ENCODE results near the gene HS6ST3.
A peak's percentile ranks its signal among the peaks of the same experiment; 100 is the strongest.

HS6ST3 gene

DNA sequence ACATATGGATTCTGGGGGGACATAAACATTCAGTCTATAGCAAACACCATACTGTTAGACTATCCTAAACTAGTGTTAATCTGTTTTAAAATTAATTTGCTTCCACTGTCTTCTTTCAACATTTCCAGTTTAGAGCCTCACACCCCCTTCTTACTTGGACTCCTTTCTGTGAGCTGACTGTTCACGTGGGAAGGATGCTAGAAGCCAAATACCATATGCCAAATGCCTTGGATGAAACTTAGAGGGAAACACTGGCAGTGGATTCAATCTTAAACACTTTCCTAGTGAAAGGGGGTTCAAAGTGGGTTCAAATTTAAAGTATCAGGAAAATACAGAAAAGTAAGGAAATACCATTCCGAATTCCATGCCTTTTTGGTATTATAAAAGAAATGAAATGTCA lies 113.6 kb downstream of the HS6ST3 start:
- no peak for DNase-seq

DNA sequence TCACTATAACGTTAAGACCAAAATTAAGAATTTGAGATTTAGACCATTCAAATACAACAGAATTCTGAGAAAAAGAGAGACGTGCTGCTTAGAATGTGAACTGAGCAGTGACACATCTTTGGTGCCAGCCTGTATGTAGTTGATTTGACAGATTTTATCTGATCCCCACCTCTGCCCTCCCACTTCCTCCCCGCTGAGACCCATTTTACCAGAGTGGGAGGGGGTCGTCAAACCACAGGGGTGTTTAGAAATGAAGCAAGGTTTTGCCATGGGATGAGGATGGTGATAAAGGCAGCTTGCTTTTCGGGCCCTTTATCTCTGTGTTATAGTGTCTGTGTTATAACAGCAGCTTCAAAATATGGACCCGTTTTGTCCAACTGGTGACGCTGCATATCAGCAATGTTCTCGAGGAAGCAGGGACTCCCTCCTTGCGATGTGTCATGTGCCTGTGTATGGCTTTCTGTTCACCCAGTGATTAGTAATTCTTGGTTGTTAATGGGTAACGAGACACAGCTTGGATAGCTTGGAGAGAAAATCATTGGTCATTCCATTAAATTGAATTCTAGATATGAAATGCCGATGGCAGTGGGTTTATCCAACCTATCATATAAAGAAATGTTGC lies 125.0 kb downstream of the HS6ST3 start:
- DNase-seq, result no peak

DNA sequence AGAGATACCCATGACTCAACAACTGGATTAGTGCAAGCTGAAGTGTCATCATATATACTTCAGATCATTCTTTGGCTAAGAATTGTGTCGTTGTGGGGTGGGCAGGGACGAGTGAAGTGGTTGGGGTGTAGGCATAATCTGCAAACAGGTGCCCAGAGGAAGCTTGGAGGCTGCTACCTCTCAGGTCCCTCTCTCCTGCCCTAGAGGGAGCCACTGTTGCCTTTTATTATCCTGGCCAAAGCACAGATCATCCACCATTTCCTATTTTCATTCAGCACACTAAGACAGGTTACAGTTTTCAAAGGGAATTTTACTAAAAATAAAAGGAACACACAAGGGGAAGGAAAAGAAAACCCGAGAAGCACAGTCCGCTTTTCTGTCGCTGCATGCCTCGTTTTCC lies 126.6 kb downstream of the HS6ST3 start:
- no peak for DNase-seq

DNA sequence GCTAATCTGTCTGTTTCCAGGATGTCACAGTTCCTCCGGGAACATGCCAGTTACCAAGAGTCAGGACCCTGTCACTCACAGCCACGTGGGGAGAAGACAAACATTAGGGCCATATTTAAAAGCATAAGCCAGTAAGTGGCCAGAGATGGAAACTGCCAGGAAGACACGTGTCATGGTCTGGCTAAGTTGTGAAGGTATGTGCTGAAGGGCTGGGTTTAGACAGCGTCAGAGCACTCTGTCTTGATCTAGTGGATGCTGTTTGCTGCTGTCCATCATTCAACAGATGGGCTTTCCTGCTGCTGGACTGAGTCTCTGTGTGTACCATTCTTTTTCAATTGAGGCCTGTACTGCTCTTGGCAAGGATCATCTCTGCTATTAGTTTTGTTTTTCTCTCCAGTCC lies 128.6 kb downstream of the HS6ST3 start:
- DNase-seq, result no peak

DNA sequence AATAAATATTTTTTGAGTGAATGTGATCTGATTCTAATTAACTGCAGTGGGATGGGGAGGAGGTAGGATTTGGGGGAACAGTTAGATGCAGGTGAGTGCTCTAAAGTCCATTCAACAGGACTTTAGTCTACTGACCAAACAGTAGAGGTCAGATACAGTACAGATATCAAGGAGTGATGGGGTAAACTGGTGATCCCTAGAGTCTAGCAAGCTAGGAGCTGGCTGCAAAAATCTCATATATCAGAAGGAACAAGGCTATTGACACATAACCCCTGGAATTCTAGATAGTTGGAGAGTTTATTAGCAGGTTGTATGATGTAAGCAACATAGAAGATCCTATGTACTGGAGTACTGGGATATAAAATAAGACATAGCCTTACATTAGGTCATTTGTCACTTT lies 131.6 kb downstream of the HS6ST3 start:
- DNase-seq, result no peak

DNA sequence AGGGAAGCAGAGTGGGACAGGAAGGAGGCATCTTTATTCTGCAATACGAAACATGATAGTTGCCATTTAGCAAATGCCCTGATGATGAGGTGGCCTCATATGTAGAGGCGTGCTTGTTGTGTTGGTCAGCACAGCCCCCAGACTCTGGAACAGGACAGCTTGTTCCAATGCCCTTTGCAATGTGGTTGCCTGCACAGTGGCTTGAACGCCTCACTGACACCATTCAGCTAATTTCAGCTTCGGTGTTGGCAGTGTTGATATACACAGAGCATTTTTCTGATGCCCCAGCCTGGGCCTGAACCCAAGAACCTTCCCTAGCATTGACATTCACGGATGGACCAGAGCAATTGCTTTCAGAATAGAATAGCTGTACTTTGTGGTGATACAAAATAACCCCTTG lies 133.3 kb downstream of the HS6ST3 start:
- no peak for DNase-seq

DNA sequence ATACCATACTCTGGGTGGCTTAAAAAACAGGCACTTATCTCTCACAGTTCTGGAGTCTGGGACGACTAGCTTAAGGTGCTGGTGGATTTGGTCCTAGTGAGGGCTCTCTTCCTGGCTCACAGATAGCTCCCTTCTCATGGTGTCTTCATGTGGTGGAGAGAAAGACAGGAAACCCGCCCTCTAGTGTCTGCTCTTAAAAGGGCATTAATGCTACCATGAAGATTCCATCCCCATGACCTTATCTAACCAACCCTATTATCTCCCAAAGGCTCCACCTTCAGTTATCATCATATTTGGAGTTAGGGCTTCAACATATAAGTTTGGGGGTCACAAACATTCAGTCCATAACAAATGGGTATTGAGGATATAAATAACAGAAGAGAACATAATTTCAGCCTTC lies 139.4 kb downstream of the HS6ST3 start:
- DNase-seq, result peak in 1 of 2 experiments; percentile 6

DNA sequence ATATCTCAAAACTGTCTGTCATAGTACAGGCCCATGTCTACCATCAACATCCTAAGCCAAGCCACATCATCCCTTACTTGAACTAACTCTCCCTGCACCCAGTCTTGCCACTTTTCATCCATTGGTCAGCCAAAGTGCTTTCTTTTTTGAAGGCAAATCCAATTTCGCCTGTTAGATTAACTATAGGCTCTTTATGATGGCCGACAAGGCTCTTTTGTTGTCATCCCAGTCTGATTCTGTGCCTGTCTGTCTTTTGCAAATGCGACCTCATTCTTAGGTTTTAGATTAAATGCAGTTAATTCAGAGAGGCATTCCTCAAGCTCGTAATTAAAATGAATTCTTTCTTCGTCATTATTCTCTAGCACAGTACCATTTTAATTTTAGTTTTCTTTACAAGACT lies 148.3 kb downstream of the HS6ST3 start:
- DNase-seq, result no peak

DNA sequence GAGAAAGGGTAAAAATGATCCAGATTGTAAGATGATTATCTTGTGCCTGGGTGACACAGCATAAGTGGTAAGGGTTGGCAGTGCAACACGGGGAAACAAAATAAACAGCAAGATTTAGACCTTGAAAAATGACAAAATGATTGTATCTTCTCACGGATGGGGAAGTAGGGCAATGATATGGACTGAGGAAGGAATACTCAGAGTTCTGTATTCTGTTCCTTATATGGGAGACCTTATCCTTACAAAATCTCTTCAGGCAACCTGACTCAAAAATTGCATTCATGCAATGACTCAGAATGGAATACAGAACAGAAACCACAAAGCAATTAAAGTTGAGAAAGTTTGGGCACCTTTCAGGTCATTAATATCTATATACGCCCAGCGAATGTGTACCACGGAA lies 149.0 kb downstream of the HS6ST3 start:
- no peak for DNase-seq

DNA sequence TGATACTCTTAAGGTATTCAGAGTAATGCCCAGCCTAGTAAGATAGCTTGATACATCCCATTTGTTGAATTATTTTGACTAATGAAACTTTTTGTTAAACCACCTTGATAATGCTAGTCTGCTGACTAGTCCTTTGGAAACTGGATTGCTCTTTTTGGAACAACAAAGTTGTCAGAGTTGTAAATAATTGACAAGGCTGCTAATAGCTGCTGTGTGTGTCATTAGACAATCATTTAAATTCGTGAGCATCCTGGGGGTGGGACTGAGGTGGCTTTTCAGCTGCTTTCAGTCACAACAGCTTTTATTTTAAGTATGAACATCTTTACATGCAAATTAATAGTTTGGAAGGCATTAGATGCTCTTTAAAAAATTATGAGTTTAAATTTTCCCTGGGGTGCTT lies 153.5 kb downstream of the HS6ST3 start:
- no peak for DNase-seq

DNA sequence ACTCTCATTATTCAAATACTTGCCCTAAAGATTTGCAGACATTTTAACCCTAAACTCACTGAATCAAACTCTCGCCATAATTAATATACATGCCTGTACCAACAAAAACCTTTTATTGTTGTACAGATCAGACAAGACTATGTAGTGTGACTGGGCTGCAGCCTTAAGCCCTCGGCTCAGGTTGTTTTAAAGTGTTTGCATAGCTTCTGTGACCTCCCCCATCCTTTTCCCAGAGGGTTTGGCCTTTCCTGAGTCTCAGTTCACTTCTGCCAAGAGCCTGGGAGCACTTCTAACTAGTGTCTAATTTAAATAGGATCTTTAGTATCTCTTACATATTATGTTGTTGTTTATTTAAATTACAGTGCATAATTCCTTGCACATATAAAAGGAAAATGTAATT lies 158.2 kb downstream of the HS6ST3 start:
- DNase-seq, result no peak

DNA sequence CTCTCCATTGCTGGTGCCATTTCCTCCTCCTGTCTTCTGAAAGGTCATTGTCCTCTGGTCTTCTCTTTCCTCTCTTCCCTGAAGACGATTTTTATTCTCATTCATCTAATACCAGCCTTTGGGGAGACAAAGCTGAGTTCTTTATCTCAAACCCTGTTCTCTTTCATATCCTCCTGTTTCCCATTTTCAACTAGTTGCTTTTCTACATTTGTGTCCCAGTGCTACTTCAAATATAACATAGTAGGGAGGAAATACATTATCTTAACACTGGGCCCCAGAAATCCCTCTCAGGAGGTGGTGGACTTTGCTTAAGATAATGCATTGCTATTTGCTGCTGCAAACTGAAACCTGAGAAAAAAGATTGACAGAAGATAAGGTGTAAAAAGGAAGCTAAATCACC lies 159.1 kb downstream of the HS6ST3 start:
- no peak for DNase-seq

DNA sequence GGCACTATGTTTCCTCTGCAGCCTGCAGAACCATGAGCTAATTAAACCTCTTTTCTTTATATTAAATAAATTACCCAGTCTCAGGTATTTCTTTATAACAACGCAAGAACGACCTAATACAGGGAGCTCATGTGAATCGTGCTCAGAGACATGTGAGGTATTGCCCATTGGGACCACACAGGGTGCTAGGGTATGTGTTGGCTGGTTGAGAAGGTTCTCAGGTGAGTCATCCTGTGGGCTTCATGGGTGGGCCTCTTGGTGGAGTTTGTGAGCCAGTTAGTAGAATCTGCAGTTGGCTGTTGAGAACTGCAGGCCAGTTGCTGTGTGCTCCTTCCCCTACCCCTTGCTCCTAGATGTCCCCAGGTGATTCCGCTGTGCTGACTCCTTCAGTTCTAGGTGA lies 163.0 kb downstream of the HS6ST3 start:
- no peak for DNase-seq

DNA sequence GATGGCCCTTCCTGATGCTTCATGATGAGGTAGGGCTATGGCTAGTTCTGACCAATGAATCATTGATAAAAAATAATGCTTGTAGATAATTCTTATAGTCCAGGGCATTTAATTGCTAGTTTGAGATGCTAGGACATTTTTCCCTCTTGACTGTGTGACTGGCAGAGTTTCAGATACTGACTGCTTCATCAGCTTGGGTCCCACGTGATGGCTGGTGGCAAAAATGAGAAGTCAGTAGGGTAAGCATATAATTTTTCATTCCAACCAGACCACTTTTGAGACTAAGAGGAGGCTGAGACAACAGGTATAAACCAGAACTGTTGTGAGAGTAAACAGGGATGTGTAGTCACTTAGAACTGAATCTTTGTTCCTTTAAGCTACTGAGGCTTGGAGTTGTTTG lies 183.3 kb downstream of the HS6ST3 start:
- DNase-seq, result no peak

DNA sequence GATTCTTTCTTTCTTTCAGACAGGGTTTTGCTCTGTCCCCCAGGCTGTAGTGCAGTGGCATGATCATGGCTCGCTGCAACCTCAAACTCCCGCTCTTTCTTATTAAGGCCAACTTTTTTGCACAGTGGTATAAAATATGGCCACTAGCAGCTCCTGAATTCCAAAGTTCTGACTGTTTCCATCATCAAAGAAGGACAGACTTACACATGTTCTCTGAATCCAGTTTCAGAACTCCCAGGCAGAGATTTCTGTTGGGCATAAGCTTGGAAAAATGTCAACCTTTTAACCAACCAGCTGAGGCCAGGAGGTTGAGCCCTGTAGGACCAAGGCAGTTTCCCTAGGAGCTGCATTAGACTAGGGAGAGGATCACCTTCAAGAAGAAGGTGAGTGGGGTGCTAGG lies 184.1 kb downstream of the HS6ST3 start:
- no peak for DNase-seq

DNA sequence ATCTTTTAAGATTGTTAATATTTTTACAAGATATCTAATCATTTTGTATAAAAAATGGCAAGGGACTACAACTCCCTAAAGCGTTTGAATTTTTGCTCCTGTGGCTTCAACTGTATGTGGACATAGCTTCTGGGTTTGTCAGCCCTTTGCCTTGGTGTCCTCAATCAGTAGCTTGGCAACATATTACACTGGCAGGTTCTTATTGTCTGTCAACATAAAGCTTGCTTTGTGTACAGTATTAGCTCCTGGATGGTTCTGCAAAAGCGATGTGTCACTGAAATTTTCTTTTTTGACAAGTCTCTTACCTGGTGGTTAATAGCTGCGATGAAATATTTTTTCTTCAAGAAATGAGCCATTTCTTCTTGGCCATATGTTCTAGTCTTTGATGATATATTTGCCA lies 190.0 kb downstream of the HS6ST3 start:
- no peak for DNase-seq

DNA sequence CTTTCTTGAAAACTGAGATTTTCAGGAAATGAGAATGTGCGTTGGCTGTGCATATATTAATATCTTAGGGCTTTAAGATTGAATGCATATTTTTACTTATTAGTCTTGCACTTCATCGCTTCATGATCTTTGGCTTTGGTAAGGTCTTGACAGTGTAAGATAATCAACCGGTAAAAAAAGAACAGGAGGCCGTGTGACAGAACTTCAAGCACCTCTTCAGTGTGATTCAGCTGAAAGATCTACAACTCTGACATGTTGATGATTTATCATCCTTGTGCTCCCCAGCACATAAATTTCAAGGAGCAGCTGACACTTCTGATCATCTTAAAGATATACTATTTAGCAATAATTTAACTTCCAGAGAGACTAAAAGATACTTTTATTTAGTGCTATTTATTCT lies 195.1 kb downstream of the HS6ST3 start:
- peak in 1 of 2 experiments; percentile 73 for DNase-seq

DNA sequence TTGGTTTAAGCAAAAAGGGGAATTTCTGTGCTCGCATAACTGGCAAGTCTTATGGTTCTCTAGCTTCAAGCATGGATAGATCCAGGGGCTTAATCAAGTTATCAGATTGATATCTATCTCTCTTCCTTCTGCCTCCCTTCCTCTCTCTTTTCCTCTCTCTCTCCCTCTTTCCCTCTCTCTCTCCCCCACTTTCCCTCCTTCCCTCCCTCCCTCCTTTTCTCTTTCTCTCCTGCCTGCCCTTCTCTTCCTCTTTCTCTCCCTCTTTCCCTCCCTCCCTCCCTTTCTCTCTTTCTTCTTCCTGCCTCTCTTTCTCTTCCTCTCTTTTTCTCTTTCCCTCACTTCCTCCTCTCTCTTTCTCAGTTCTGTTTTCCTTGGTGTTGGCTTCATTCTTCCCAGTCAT lies 195.8 kb downstream of the HS6ST3 start:
- no peak for DNase-seq

DNA sequence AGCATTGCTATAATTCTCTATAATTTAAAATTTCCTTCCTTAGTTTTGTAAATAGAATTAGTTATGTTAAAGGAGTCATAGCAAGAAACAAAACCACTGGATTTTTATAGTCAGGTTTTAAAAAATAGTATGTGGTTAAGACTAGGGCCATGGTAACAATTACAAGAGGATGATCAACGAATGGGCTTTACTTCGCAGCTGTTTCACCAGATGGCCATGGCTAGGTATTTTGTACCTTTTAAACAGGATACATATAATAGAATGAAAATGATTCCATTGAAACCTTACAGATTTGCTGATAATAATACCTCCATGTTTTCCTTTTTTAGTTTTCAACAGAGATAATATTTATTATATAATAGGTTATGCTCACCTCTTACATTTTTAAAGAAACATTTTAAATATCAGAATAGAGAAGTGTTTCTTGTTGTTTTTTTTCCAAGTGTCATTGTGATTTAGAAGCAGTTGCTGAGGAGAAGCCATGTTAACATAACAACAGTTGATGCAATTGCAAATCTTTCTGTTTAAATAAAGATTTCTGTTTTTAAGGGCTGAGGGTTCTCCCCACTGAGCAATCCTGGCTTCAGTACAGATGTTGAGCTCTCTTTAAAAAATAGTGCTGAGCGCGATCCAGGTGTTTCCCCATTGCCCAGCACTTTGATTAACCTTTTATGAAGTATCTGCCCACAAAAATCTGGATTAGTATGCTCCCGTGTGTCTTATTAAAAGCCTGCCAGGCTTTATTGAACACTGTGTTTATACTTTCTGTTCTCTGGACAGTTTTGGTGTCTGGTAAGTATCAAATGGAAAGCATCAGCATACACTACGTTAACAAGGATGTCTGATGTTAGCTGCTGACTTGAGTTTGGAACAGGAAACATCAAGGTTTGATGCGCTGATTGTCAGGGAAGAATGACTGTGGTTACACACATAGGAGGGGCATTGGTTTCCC lies 205.3 kb downstream of the HS6ST3 start:
- DNase-seq, result peak; percentile 22 to 78

DNA sequence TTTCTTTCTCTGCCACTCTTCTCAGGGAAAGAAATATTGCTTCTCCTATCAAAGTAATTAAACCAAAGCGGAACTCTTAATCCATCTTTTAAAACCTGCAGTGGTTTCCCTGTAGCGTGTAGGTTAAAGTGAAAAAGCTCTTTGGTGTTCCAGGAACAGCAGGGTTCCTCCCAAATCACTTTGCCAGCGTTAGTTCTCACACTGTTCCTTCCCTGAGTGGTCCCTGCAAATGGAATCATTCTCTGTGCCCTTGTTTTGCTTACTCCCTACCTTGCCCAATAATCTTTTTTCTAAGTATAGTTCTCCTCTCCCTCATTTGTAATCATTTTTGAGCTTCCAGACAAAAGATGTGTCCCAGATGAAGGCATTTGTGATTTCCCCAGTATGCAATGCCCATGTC lies 207.5 kb downstream of the HS6ST3 start:
- no peak for DNase-seq

DNA sequence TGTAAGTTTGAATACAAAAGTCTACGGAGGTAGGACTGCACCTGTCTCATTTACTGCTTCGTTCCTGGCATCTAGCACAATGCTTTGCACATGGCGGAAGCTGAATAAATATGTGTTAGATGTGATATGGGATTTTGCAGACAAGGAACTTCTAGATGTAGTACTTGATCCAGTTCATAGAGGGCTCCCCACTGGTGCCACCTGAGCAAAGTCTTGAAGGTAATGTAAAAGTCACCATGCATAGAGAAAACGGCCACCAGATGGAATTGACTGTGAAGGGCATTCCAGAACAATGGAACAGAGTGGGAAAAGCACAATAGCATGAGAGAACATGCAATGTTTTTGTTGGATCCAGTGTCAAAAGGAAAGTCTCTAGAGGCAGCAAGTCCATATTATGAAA lies 209.3 kb downstream of the HS6ST3 start:
- DNase-seq, result no peak

DNA sequence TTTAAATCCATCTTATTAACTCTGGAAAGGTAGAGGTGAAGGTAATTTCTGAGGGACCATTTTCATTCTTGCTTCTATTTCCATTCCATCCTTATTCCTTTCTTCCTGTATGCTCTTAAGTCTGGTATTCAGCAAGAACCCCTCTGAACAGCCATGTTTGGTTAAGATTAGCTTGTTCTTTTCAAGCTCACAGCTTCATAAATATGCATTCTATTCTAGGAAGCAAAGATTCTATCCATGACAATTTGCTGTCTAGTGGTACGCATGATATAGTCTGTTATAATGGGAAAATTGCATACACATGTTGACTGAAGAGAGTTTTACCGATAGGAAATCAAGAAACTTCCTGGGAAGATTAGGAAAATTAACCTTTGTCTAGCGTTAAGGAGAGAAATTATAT lies 218.7 kb downstream of the HS6ST3 start:
- DNase-seq, result no peak

DNA sequence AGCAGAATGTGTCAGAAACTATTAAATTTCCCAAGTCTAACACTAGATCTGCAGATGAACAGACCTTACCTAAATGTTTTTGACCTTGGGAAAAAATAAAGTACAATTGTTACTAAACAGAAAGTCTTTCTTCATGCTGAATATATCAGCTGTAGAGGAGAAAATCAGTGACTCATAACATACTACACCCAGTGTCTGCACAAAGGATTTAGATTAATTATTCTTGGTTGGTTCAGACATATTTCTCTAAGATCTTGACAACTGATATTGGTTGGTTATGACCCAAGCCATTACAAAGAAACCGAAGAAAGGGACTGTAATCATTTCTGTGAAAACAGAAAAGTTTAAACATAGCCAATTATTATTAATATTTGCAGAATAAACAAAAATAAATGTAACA lies 225.1 kb downstream of the HS6ST3 start:
- no peak for DNase-seq

DNA sequence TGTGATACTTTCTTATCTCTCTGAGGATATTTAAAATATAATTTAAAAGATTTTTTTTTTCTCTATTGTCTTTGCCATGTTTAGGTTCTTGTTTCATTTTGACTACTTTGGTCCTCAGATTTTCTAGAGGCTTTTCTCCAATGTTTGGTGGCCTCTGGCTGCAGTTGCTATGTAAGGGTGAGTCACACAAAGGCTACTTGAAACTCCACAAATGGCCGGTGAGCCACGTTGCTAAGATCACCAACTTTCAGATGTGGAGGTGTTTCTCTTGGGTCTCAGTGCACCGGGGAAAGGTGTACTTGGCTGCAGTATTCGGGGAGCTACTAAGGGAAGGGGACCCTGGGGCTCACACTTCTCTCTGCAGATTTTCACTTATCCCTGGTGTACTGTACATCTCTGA lies 248.1 kb downstream of the HS6ST3 start:
- DNase-seq, result no peak

DNA sequence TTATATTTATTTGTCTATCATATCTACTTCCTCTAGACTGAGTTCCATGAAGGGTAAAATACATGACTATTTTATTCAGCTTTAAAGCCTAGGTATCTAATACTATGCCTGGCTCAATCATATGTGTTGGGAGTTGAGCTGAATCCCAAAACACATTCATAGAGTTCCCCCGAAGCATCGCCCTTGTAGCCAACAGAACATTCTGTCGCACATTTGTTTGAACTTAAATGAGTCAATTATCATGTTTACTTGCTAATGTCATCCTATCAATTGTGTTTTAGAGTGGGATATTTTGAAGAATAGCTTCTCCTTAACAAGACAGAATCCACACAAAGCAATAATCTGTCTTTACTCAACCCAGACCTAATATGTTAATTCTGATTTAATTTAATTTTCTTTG lies 252.4 kb downstream of the HS6ST3 start:
- no peak for DNase-seq
